MM.1S (cell line): ENCODE results near the gene PDE1A.

Experiments
- CTCF ChIP-seq: fragments of 300-600 bp; sonication (generic); IDR thresholded peaks from 2 replicates; pipeline ENCODE4 v1.5.1; 2016; ENCODE audit warnings: antibody characterized with exemption, low read length, mixed read lengths
- EZH2phosphoT487 ChIP-seq: fragments of 300-600 bp; sonication (generic); IDR thresholded peaks from 2 replicates; pipeline ENCODE4 v1.6.1; 2018; ENCODE audit warnings: antibody characterized with exemption, low read length

GRCh38 chr2:182228073-182228473, 198.8 kb downstream of the PDE1A start:
- TF ChIP-seq EZH2phosphoT487 (no peak), CTCF (no peak)
